GM21737 (cell line): ENCODE measurements around the gene NUP210.
"Not testable (repeated sequence)": the region's sequence is repeated elsewhere in the genome, so short reads cannot be mapped to it uniquely, and the experiment has no call there.

Source experiments
- ATAC-seq: cut with Tn5 transposase; IDR thresholded peaks from one replicate; pipeline ENCODE4 v1.9.1; 2021; ENCODE audit warnings: mild to moderate bottlenecking, moderate library complexity; ENCODE audit not compliant: unreplicated experiment

Gene NUP210

GRCh38 chr3:13430411-13430875 lies 10.3 kb upstream of the NUP210 start:
- not testable (repeated sequence) for ATAC-seq

DNA sequence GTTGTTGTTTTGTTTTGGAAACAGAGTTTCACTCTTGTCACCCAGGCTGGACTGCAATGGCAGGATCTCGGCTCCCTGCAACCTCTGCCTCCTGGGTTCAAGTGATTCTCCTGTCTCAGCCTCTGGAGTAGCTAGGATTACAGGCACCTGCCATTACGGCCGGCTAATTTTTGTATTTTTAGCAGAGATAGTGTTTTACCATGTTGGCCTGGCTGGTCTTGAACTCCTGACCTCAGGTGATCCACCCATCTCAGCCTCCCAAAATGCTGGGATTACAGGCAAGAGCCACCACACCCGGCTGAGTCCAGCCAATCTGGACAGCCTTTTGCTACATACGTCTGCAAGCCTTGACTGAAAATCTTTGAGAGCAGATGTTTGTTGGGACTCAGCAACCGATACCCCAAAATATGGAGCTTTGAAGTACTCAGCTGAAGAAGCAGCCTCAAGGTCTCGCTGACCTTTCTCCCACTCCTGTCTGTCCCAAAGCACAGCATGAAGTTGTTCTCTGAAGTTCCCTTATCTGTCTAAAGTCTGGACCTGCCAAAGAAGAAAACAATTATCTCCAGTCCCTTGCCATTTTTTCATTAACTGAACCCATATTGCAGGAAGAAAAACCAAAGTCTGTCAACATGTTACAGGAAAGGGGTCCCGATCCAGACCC lies 9.6 kb upstream of the NUP210 start:
- ATAC-seq: no peak

- not testable (repeated sequence) for ATAC-seq
Measured at GRCh38 chr3:13428678-13429077, 8.6 kb upstream of the NUP210 start.

DNA sequence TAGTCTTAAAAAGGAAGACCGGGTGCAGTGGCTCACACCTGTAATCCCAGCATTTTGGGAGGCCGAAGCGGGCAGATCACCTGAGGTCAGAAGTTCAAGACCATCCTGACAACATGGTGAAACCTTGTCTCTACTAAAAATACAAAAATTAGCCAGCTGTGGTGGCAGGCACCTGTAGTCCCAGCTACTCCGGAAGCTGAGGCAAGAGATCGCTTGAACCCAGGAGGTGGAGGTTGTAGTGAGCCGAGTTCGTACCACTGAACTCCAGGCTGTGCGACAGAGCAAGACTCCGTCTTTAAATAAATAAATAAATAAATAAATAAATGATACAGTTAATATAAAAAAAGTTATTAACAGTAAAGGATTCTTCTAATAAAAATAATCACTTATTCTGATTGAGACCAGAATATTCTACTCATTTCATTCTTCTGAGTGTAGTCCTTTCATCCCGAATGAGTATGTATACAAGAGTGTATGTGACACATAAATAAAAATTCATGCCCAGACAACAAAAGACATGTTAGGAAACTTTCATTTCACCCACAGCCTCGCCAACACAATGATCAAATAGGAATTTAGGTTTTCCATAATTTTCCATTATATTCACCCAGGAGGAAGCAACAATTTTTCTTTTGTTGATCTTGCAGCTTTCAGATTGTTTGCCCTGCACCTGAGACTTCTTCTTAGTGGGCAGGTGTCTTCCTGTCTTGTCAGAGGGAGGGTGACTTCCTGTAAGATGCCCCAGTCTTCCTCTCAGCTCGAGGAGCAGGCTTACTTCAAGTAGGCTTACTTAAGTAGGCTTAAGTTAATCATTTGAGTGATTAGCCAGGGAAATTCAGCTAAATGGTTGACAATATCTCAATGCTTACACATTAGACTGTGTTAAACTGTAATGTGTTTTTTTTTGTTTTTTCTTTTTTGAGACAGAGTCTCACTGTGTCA lies 7.8 kb upstream of the NUP210 start:
- ATAC-seq: no peak

DNA sequence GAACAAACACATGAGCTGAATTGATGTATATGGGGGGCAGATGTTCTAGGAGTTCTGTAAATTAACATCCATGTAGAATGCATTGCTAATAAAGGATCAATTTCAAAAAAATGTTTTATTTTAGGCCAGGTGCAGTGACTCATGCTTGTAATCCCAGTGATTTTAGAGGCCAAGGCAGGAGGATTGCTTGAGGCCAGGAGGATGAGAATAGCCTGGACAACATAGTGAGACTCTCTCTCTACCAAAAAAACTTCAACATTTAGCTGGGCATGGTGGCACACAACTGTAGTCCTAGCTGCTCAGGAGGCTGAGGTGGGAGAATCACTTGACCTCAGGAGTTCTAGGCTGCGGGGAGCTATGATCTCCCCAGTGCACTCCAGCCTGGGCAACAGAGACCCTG lies 6.5 kb upstream of the NUP210 start:
- no peak for ATAC-seq

- ATAC-seq: no peak
Measured at GRCh38 chr3:13425689-13426088, 5.6 kb upstream of the NUP210 start.

- no peak for ATAC-seq
Measured at GRCh38 chr3:13424865-13425617, 4.9 kb upstream of the NUP210 start.

GRCh38 chr3:13424141-13424844 lies 4.2 kb upstream of the NUP210 start:
- ATAC-seq: no peak

GRCh38 chr3:13420831-13421765 lies 976 bp upstream of the NUP210 start:
- no peak for ATAC-seq

DNA sequence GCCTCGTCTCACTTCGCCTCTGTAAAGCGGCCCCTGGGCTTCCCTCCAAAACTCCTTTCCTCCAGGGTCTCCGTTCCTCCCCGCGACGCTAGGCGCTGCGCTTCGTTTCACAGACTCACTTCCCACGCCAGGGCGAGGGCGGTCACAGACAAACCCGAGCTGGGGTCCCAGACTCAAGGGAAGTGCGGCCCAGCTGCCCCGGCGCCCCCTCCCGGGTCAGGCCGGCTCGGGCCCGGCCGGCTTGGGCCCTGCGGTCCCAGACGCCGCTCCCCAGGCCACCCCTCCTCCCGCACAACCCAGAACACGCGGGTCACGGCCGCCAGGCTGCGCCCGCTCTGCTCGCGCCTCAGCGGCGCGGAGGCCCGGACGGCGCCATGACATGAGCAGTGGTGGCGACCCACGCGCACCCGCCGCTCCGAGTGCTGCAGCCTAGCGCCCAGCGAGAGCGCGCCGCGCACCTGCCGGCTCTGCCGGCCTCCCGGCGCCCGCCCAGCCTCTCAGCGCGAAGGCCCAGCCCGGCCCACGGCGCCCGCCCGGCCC lies 547 bp downstream of the NUP210 start:
- ATAC-seq: peak; percentile 31

GRCh38 chr3:13417166-13417947 lies 2.8 kb downstream of the NUP210 start:
- ATAC-seq: no peak

GRCh38 chr3:13415997-13416793 lies 3.9 kb downstream of the NUP210 start:
- no peak for ATAC-seq

GRCh38 chr3:13415236-13415986 lies 4.7 kb downstream of the NUP210 start:
- ATAC-seq: no peak

GRCh38 chr3:13414040-13414729 lies 5.9 kb downstream of the NUP210 start:
- ATAC-seq: peak; percentile 92

GRCh38 chr3:13411186-13411860 lies 8.8 kb downstream of the NUP210 start:
- ATAC-seq: no peak

DNA sequence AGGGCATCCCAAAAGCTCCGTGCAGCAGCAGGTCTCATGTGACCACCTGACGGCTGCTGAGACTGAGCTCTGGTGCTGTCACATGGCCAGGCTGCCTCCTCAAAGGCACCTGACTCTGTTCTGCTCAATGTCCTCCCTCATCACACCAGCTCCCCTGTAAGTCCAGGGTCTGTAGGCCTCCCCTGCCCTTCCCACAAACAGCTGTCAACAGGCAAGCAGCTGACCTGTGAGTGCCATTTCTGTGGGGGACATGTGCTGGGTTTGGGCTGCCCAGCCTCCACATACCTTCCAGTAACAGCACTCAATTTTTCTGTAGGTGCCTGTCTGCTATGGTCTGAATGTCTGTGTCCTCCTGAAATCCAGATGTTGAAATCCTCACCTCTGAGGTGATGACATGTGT lies 11.2 kb downstream of the NUP210 start:
- ATAC-seq: no peak
